H1 (cell line): ENCODE measurements around the gene ANKLE1.

Experiments used
- CREB1 ChIP-seq: IDR thresholded peaks from 2 replicates; pipeline ENCODE4 v1.6.1; 2012; ENCODE audit warnings: inconsistent platforms
- POLR2A ChIP-seq, 2 experiments: IDR thresholded peaks; 1 replicate in 1 of 2; 2 replicates in 1 of 2; pipeline ENCODE4 v1.6.1; 2011; ENCODE audit warnings: low read depth in 2 of 2, low read length in 2 of 2, mild to moderate bottlenecking in 2 of 2; ENCODE audit errors: control extremely low read depth in 1 of 2
- TF ChIP-seq, protein P1 (sequence below): IDR thresholded peaks from 2 replicates; pipeline ENCODE4 v1.6.1; 2012; ENCODE audit warnings: inconsistent platforms
- TF ChIP-seq, protein P2 (sequence below), 3 experiments: IDR thresholded peaks; 1 replicate in 2 of 3; 2 replicates in 1 of 3; pipeline versions ENCODE4 v1.5.1 to v1.6.1; 2011; ENCODE audit warnings: low read length in 3 of 3, mild to moderate bottlenecking in 3 of 3, inconsistent platforms in 2 of 3, low read depth in 1 of 3, moderate library complexity in 1 of 3; ENCODE audit not compliant: insufficient read depth in 1 of 3; ENCODE audit errors: control extremely low read depth in 1 of 3

GRCh38 chr19:17309198-17309964 is 27.7 kb downstream of the ANKLE1 start, which contains the start of gene DDA1:
- TF ChIP-seq POLR2A (IDR thresholded peaks at IDR 0.05; ENCODE audit: control extremely low read depth in 1 of 2, low read depth in 2 of 2, low read length in 2 of 2), result peak in 1 of 2 experiments; percentile 82; a peak in 2 of 3 replicates
- TF ChIP-seq, protein P1, sequence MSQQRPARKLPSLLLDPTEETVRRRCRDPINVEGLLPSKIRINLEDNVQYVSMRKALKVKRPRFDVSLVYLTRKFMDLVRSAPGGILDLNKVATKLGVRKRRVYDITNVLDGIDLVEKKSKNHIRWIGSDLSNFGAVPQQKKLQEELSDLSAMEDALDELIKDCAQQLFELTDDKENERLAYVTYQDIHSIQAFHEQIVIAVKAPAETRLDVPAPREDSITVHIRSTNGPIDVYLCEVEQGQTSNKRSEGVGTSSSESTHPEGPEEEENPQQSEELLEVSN, result no peak
- TF ChIP-seq, protein P2, sequence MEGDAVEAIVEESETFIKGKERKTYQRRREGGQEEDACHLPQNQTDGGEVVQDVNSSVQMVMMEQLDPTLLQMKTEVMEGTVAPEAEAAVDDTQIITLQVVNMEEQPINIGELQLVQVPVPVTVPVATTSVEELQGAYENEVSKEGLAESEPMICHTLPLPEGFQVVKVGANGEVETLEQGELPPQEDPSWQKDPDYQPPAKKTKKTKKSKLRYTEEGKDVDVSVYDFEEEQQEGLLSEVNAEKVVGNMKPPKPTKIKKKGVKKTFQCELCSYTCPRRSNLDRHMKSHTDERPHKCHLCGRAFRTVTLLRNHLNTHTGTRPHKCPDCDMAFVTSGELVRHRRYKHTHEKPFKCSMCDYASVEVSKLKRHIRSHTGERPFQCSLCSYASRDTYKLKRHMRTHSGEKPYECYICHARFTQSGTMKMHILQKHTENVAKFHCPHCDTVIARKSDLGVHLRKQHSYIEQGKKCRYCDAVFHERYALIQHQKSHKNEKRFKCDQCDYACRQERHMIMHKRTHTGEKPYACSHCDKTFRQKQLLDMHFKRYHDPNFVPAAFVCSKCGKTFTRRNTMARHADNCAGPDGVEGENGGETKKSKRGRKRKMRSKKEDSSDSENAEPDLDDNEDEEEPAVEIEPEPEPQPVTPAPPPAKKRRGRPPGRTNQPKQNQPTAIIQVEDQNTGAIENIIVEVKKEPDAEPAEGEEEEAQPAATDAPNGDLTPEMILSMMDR (IDR thresholded peaks at IDR 0.05; ENCODE audit: control extremely low read depth in 1 of 3, insufficient read depth in 1 of 3, low read depth in 1 of 3, low read length in 3 of 3), result no peak
- TF ChIP-seq CREB1, result peak; percentile 80
